ENCODE data around the gene RUSF1.
"Not testable (repeated sequence)": the region's sequence is repeated elsewhere in the genome, so short reads cannot be mapped to it uniquely, and the experiment has no call there.

Gene RUSF1

DNA sequence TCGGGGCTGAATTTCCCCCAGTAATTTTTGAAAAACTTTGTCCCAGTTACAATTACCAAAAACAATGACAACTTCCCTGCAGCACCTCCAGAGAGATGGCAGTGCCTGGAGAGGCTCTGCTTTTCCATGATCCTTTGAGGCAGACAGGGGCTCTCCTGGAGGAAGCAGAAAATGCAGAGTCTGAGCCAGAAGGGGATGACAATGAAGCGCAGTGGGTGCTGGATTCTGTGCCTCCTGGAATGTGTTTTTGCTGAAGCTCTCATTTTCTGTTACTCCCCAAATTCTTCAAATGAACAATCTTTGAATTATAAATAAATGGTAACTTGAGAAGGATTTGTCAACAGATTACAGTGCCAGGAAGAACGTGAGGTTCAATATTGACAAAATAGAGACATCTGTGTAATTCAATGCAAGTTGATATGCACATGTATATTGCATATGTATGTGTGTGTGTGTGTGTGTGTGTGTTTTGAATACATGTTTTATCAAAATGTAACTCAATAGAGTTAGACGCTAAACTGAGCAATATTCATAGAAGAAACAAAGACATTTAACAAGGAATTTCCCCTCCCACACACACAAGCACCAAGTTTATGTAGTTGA lies 9.7 kb upstream of the RUSF1 start:
- DNase-seq (ENCODE audit: low spot score), result no peak
- FAIRE-seq, result no peak

DNA sequence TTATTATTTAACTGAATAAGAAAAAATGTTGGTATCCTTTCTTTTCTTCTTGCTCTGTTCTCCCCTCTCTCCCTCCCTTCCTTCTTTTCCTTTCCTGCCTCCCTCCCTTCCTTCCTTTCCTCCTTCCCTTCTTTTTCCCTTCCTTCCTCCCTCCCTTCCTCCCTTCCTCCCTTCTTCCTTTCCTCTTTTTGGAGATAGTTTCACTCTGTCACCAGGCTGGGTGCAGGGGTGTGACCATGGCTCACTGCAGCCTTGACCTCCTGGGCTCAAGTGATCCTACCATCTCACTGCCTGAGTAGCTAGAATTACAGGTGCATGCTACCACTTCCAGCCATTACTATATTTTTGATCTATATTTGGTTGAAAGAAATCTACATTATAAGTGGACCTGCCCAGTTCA lies 5.7 kb upstream of the RUSF1 start:
- FAIRE-seq (no peak), DNase-seq (ENCODE audit: low spot score) (no peak)

DNA sequence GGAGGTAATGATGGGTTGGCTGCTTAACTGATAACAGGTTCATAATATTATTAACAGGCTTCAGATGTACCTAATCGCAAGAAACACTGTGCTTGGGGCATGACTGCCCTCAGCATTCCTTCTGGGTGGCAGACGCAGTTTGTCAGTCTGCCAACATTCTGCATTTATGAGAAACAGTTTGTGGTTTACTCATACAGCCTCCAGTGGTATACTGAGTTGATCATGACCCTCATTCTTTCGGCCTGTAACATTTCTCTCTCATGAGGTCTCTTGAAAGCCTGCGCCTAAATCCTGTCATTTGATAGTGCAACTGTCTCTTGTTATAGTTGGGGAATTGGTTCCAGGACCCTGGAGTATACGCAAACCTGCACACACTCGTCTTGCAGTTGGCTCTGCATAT lies 4.9 kb upstream of the RUSF1 start:
- peak; percentile 64 for DNase-seq (ENCODE audit: low spot score)
- no peak for FAIRE-seq

DNA sequence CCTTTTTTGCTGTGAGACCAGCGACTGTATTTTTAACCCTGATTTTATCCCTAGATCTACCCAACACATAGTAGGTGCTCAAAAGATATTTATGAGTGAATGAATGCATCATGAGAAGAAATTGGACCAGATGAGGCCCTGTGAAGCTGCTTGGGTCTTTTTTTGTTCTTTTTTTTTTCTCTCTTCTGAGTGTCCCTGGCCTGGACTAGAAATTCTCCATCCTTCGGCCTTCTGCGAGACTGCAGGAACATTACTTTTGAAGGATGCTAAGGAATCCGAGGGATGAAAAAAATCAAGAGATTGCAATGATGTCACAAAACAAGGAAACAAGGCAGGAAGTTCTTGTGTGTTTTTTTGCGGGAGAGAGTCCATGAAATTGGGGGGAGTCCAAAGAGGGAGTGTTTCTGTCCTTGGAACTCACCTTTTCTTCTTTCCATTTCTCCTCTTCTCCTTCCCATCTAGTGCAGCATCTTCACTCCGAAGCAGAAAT lies 560 bp upstream of the RUSF1 start:
- FAIRE-seq, result no peak
- peak; percentile 15 for DNase-seq (ENCODE audit: low spot score)

DNA sequence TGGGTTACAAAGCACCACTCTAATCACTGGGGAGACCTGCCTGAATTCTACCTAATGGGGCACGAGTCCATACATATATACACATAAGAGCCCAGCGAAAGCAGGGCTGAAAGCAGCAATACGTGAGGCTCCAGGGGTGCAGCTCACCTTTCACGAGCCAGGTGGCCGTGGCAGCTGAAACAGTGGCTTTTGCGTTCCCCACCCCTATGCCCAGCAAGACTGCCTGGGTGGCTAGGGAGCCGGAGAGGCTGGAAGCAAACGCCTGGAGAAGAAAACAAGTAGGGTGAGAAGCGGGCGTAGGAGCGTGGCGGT lies 618 bp downstream of the RUSF1 start:
- no peak for FAIRE-seq
- DNase-seq (ENCODE audit: low spot score), result no peak

DNA sequence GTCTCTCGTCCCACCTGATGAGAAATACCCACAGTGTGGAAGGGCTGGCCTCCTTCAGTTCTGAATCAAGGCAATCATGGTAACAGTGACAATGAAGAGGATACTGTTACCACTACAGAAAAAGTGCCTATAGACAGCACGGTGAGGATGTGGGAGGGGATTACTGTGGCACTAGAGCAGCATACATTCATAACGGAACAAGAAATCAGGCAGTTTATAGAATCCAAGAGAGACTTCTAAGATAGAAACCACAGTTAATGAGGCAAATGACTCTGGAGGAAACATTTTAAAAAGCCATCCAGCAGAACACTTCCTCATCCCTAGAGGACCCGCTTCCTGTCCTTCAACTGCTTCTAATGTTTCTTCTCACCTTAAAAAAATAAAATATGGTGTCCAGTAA lies 2.7 kb downstream of the RUSF1 start:
- FAIRE-seq (no peak), DNase-seq (ENCODE audit: low spot score) (no peak)

DNA sequence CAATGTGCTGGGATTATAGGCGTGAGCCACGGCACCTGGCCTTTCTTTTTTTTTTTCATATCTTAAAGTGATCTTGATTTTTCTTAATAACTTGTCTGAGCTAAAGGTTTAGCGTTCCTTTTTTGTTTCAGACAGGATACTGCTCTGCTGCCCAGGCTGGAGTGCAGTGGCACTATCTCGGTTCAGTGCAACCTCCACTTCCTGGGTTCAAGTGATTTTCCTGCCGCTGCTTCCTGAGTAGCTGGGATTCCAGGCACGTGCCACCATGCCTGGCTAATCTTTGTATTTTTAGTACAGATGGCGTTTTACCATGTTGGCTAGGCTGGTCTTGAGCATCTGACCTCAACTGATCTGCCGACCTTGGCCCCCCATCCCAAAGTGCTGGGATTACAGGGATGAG lies 4.0 kb downstream of the RUSF1 start:
- DNase-seq (ENCODE audit: low spot score), result no peak

DNA sequence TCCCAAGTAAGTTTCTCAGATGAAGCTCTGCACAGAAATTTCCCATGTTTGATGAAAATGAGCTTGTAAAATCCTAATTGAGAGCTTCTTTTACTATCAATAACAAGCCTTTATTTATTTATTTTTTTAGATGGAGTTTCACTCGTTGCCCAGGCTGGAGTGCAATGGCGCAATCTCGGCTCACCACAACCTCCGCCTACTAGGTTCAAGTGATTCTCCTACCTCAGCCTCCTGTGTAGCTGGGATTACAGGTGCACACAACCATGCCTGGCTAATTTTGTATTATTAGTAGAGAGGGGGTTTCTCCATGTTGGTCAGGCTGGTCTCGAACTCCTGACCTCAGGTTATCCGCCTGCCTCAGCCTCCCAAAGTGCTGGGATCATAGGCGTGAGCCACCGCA lies 4.6 kb downstream of the RUSF1 start:
- not testable (repeated sequence) for DNase-seq (ENCODE audit: low spot score); FAIRE-seq

More for the DNA sequence above, 4.0 kb downstream of the RUSF1 start:
- no peak for FAIRE-seq

DNA sequence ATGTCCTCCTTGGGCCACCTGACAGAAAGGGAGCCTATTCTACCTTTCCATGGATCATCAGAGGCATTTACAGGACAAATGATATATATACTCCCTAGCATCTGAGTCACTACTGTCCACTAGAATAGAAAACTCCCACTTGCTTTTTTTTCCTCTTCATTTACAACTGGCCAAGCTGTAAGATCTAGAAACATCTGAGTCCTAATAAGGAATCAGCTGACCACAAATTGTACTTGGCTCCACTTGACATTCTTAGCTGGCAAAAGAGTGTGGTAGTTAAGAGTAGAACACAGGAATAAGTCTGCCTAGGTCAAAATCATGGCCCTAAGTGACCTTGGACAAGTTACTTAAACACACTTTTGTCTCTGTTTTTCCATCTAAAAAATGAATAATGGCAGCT lies 5.2 kb downstream of the RUSF1 start:
- DNase-seq (ENCODE audit: low spot score) (no peak), FAIRE-seq (no peak)

DNA sequence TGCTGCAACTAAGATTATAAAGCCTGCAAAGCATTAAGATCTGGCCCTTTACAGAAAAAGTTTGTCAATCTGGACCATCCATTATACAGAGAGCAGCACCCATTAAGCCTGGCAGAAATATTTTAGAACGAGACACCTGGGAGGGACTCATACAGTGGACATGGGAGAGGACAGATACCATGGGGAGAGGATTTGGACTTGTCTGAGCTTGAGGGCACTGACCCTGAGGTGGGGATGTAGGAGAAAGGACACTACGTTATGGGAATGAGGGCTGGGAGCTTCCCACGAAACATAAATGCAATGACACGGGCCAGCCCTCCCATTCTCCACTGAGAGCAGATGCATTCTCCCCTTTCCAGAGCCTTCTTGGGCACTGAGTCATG lies 6.2 kb downstream of the RUSF1 start:
- no peak for DNase-seq (ENCODE audit: low spot score)
- no peak for FAIRE-seq

DNA sequence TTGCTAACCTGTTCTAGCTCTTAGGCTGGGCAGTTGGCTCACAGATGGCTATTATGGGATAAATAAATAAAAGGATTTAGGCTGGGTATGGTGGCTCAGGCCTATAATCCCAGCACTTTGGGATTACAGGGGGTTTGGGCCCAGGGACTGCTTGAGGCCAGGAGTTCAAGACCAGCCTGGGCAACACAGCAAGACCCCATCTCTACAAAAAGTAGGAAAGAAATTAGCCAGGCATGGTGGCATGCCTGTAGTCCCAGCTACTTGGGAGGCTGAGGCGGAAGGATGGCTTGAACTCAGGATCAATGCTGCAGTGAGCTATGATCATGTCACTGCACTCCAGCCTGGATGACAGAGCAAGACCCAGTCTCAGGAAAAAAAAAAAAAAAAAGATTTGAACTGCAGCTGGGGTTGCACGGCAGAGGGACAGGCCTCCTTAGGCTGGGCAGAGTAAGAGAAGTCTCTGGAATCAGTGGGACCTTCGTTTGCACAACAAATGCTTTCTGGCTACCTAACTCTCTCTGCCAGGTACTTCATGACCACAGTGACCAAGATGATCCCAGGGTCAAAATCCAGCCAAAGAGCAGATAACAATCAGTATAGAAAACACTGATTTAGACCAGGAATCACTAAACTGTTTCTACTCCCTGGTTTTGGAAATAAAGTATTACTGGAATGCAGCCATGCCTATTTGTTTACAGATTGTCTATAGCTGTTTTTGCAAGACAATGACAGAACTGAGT lies 6.8 kb downstream of the RUSF1 start:
- DNase-seq (ENCODE audit: low spot score) (no peak), FAIRE-seq (no peak)

DNA sequence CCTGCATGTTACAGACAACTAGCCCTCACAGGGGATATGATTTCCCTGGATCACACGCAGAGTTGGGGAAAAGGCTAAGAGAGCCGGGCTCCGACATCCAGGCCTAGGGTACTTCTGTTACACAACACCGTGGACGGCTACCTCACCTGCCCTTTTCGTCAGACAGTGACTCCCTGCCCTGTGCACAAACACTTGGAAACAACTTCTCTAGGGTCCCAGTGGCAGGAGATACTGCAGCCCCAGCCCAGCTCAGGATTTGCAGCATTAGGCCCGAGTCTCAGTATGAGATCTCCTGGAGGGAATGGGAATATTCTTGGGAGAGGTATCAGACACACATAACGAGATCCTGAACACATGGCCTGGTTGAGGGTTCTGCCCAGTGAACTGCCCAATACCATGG lies 8.3 kb downstream of the RUSF1 start:
- no peak for FAIRE-seq

DNA sequence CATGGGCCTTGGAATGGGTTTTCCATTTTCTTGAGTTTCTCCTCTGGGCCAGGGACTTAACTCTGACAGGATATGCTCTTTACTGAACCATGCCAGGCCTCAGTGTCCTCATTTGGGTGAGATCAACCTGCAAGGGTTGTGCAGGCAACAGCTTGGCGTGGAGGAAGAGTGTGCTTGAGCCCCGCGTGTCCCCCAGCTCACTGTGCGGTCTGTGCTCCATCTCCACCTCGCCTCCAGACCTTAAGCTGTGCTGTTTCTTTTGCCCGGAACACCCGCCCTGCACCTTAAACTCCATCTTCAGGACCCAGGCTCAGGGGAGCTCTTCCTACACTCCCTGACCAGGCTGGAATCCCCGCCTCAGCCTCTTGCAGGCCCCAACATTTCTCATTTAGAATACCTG lies 9.7 kb downstream of the RUSF1 start:
- FAIRE-seq, result no peak
- no peak for DNase-seq (ENCODE audit: low spot score)

More for the DNA sequence above, 8.3 kb downstream of the RUSF1 start:
- DNase-seq (ENCODE audit: low spot score), result no peak

DNA sequence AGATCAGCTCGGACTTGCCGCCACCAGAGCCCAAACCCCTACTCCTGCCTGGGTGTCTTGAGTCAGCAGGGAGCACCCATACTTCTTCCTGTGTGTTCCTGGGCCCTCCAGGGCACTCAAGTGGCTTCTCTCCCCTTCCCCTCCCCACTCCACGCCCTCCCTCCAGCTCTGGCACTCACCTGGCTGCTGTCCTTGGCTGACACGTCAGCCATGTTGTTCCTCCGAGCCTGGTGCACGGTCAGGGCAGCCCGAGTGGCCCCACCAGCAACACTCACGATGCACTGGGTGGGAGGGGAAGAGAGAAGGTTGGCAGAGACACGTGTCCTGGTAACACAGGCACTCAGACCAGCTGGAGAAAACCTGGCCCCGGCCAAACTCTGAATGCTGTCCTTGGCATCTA lies 11.5 kb downstream of the RUSF1 start:
- DNase-seq (ENCODE audit: low spot score) (no peak), FAIRE-seq (no peak)

DNA sequence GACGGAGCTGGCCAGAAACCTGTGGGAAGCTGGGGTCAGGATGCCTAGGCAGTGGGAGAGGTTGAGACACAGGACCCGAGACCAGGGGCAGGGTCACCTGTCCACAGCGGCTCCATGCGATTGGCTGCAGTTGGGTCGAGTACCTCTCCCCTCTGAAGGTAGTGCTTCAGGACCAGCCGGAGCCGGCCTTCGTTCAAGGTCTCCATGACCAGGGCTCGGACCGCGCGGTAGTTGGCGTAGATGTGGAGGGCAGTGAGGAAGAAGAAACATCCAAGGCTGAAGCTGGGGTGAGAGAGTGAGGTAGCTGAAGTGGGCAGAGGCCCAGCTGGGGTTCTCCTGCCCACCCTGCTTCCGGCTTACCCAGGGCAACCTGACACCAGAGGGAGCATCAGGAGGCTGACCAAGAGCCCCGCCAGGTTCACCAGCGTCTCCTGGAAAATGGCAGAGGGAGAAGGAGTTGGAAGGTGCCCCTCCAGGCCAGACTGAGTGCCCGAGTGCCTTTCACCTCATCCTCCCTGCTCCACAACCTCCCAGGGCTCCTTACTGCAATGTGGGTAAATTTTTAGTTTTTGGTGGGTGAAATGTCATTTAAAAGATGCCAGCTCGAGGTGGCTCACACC lies 14.6 kb downstream of the RUSF1 start:
- DNase-seq (ENCODE audit: low spot score) (no peak), FAIRE-seq (no peak)

DNA sequence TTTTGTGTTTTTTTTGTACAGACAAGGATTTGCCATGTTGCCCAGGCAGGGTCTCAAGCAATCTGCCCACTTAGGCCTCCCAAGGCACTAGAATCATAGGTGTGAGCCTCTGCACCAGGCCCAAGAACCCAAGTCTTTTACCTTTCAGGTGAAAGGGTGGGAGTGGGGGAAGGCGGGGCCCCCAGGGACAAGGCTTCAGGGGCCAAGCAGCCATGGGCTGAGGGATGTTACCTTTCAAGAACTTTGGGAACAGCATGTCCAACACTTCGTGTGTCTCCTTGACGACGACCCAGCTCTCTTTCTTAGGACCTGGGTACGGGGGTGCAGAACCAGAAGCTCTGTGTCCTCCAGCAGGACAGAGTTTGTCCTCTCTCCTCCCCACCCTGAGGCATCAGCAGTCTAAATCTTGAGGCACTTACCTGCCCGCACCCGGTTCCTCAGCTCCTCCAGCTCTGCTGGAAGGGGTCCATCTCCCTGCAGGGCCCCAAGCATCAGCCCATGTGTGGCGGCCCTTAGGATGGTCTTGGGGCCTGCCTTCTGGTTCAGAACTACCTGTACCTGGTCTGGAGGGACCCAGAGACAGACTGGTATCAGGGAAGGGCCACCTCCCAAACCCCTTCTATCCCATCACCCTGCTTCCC lies 16.3 kb downstream of the RUSF1 start:
- DNase-seq (ENCODE audit: low spot score) (no peak), FAIRE-seq (no peak)

DNA sequence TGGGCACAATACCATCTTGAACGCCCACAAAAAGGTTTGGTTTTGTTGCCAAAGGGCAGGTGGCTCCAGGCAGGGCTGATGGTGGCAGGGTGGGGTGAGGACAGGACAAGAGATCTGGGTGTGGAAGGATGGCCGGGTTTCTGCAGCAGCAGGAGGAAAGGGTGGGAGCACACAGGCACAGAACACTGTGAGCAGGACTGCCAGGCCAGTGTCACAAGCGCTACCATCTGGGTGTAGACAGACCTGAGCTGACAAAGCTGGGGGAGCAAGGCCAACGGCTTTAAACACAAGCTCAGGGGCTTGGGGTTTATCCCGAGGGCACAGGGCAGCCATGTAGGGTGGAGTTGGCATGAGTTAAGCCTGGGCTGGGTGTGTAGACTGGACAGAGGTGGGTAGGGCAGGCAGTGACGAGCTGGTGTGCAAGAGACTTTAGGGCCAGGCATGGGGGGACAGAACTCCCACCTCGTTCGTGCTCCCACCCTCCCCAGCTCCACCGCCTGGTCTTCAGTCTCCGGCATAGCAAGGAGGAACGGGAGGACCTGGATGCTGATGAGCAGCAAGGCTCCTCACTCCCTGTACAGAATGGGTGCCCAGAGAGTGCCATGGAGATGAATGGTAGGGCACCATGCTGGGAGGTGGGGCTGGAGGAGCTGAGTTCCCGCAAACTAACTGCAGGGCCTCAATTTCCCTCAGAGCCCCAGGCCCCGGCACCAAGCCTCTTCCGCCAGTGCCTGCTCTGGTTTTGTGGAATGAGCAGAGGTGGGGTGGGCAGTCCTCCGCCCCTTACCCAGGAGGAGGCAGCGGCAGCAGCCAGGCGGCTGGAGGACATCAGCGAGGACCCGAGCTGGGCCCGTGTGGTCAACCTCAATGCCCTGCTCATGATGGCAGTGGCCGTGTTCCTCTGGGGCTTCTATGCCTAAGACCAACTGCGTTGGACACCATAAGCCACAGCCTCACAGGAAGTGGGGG lies 18.3 kb downstream of the RUSF1 start:
- no peak for FAIRE-seq
- no peak for DNase-seq (ENCODE audit: low spot score)

DNA sequence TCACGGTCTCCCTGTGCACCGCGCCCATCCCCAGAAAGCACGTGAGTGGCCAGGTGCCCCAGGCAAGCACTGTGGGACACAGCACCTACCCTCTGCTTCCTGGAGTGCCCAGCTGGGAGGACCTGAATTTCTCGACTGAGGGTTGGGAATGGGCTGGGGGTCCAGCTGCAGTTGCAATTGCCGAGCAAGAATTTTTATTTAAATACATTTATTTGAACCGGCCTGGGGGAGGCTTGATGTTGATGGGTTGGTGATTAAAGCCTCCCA lies 19.0 kb downstream of the RUSF1 start:
- no peak for FAIRE-seq
- DNase-seq (ENCODE audit: low spot score), result no peak

DNA sequence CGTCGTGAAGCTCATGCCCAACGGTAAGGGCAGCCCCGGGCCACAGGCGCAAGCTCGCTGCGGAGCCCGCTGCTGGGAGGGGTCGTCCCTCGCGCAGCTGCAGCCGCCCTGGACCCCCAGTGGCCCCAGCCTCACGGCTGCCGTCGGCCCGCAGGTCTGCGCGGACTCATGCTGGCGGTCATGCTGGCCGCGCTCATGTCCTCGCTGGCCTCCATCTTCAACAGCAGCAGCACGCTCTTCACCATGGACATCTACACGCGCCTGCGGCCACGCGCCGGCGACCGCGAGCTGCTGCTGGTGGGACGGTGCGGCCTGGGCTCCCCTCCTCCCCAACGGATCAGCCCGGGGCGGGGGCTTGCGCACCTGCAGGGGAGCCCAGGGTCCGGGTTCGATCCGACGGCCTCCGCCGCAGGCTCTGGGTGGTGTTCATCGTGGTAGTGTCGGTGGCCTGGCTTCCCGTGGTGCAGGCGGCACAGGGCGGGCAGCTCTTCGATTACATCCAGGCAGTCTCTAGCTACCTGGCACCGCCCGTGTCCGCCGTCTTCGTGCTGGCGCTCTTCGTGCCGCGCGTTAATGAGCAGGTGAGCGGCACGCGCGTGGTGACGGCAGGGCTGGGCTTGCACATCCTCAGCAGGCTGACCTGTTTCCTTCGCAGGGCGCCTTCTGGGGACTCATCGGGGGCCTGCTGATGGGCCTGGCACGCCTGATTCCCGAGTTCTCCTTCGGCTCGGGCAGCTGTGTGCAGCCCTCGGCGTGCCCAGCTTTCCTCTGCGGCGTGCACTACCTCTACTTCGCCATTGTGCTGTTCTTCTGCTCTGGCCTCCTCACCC lies 19.5 kb downstream of the RUSF1 start:
- DNase-seq (ENCODE audit: low spot score) (no peak), FAIRE-seq (no peak)

DNA sequence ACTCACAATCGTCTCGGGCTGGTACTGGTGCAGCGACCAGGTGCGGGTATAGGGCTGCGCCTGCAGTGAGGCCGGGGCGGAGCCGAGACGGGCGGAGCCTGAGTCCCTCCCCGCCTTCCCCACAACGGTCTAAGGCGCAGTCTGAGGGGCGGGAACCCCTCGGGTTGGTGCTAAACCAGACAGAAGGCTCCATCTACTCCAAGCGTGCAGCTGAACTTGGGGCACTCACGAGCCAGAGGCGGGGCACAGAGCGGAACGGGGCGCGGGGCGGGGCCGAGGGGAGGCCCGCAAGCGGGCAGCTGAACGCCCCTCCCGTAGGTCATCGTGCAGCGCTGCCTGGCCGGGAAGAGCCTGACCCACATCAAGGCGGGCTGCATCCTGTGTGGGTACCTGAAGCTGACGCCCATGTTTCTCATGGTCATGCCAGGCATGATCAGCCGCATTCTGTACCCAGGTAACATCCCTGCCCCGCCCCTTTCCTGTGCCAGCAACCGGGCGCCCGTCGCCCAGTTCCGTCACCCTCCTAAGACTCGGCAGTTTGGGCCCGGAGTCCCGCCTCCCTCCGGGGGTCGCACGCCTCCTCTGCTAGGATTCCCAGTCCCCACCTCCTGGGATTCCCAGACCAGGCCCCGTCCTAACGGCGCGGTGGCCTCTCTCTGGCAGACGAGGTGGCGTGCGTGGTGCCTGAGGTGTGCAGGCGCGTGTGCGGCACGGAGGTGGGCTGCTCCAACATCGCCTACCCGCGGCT lies 20.3 kb downstream of the RUSF1 start:
- no peak for FAIRE-seq

More for the DNA sequence above, 20.3 kb downstream of the RUSF1 start:
- DNase-seq (ENCODE audit: low spot score), result no peak

Data from RCC 7860 (cell line).